Thyroid gland (tissue), 4 donors: ENCODE data around the gene GDI2.

Experiments used
- POLR2A ChIP-seq, 2 donors: fragments of 450-650 bp; IDR thresholded peaks; one replicate each; pipeline ENCODE4 v1.6.1; 2017; ENCODE audit warnings: antibody characterized with exemption in 2 of 2, mild to moderate bottlenecking in 2 of 2, moderate library complexity in 1 of 2
- TF ChIP-seq, protein P1 (sequence below), 6 experiments: fragments of 200-600 bp in 3 of 6; fragments of 450-650 bp in 3 of 6; sonication (generic) in 3 of 6; IDR thresholded peaks; one replicate each; pipeline ENCODE4 v1.5.1; 2016 to 2019; ENCODE audit warnings: antibody characterized with exemption in 6 of 6, mild to moderate bottlenecking in 2 of 6, inconsistent platforms in 1 of 6, moderate library complexity in 1 of 6

DNA sequence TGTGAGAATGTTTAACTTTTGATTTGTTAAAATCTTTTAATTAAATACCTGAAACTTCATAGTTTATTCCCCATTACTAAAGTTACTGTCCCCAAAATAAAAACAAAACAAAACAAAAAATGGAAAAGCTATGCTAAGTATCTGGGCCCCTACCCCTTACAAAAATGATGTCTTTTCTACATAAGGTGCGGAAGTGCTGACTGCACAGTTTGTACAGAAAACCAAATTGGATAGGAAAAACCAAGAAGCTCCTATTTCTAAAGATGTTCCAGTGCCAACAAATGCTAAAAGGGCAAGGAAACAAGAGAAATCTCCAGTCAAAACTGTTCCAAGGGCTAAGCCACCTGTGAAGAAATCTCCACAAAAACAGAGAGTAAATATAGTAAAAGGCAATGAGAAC is 78.1 kb downstream of the GDI2 start:
- TF ChIP-seq, protein P1, sequence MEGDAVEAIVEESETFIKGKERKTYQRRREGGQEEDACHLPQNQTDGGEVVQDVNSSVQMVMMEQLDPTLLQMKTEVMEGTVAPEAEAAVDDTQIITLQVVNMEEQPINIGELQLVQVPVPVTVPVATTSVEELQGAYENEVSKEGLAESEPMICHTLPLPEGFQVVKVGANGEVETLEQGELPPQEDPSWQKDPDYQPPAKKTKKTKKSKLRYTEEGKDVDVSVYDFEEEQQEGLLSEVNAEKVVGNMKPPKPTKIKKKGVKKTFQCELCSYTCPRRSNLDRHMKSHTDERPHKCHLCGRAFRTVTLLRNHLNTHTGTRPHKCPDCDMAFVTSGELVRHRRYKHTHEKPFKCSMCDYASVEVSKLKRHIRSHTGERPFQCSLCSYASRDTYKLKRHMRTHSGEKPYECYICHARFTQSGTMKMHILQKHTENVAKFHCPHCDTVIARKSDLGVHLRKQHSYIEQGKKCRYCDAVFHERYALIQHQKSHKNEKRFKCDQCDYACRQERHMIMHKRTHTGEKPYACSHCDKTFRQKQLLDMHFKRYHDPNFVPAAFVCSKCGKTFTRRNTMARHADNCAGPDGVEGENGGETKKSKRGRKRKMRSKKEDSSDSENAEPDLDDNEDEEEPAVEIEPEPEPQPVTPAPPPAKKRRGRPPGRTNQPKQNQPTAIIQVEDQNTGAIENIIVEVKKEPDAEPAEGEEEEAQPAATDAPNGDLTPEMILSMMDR (IDR thresholded peaks at IDR 0.05): no peak
- TF ChIP-seq POLR2A (IDR thresholded peaks at IDR 0.05): no peak
